WI38 (cell line): ENCODE results near the gene EPSTI1.

ENCODE experiments used
- H3K4me3 ChIP-seq: 2 replicates; pipeline ENCODE4 v1.5.1; 2011; ENCODE audit warnings: low read depth, mild to moderate bottlenecking, control low read depth, low read length
- TF ChIP-seq, protein P1 (sequence below): IDR thresholded peaks from 2 replicates; pipeline ENCODE4 v1.5.1; 2012; ENCODE audit warnings: low read depth, mild to moderate bottlenecking, control low read depth, low read length

Gene EPSTI1

DNA sequence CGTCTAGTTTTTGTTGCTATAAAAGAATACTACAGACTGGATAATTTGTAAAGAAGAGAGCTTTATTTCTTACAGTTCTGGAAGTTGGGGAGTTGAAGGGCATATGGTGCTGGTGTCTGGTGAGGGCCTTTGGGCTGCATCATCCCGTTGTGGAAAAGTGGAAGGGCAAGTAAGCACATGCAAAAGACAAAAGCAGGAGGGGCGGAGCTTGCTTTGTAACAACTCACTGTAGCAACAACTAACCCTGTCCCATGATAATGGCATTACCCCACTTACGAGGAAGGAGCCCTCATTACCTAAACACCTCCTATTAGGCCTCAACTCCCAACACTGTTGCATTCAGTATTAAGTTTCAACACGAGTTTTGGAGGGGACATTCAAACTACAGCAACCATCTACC, 24.2 kb upstream of the EPSTI1 start:
- TF ChIP-seq, protein P1, sequence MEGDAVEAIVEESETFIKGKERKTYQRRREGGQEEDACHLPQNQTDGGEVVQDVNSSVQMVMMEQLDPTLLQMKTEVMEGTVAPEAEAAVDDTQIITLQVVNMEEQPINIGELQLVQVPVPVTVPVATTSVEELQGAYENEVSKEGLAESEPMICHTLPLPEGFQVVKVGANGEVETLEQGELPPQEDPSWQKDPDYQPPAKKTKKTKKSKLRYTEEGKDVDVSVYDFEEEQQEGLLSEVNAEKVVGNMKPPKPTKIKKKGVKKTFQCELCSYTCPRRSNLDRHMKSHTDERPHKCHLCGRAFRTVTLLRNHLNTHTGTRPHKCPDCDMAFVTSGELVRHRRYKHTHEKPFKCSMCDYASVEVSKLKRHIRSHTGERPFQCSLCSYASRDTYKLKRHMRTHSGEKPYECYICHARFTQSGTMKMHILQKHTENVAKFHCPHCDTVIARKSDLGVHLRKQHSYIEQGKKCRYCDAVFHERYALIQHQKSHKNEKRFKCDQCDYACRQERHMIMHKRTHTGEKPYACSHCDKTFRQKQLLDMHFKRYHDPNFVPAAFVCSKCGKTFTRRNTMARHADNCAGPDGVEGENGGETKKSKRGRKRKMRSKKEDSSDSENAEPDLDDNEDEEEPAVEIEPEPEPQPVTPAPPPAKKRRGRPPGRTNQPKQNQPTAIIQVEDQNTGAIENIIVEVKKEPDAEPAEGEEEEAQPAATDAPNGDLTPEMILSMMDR: no peak
- H3K4me3 ChIP-seq: no peak overlapping the region

DNA sequence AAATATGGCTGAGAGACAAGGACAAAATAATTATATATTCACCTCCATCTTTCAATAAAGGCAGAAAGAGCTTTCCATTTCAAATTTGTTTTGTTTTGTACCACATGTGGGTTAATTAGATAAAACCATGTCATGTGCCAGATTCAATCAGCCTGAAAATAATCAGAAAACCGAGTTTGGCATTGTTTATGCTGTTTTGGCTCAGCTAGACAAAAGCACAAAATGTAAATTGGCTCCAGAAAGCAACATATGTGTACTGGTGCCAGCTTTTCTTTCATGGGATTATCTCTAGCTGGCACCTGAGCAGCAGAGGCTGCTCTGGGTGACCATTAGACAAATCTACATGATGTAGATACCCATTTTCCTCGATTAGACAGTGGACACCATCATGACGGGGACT, 22.1 kb upstream of the EPSTI1 start:
- no peak overlapping the region for H3K4me3 ChIP-seq
- TF ChIP-seq, protein P1: no peak

DNA sequence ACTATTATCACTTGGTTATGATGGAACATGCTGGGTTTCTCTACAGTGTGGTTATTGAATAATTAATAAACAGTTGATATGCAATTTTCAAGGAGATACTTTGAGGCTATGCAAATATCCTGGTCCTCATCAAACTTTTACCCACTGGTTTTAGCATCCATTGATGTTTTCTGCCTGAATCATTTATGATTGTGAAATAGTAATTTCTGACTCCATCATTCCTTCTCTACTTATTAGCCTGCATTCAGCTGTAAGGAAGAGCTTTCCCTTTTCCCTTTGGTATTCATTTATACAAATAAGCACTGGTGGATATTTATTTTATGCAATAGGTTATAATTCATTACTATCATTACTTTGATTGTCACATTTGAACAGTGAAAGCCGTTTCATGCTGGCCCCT, 17.5 kb upstream of the EPSTI1 start:
- TF ChIP-seq, protein P1: no peak
- H3K4me3 ChIP-seq: no peak overlapping the region

DNA sequence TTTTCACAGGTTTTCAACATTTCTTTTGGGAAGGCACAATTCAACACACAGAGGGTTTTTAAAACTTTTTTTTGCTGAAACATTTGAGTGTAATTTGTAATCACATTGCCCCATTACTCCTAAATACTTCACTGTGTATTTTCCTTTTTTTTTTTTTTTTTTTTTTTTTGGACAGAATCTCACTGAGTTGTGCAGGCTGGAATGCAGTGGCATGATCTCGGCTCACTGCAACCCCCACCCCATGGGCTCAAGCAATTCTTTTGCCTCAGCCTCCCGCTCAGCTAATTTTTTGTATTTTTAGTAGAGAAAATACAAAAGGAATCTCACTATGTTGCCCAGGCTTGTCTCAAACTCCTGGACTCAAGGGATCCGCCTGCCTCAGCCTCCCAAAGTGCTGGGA, 16.6 kb upstream of the EPSTI1 start:
- TF ChIP-seq, protein P1: no peak
- H3K4me3 ChIP-seq: no peak overlapping the region

DNA sequence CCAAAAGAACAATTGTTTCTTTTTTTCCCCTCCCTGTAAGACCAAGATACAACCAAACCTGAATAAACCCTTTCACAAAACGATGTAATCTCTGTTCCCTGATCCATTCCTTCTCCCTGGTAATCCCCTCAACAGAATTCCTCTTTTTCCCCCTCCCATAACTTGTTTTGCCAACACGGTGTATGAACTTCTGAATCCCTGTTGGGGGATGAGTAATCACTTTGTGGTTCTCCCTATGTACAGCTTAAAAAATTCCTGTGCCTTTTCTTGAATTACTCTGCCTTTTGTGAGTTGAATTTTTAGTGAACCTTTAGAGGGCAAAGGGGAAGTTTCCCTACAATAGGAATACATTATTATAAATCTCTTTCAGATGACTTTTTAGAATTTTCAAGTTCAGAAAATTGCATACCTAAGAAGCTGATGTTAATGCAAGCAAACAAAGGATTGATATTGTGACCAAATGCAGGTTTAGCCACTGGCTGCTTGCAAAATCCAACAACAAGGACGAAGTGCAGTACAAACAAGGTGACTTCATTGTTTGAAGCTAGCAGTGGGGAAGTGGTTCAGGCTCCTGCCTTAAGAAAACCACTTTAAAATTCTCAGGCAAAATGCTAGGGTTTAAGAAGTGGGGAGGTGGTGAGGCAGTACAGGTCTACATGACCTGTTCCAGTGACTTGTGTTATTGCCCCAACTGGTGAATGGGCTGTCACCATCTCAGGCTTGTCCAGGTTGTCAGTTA, 15.0 kb upstream of the EPSTI1 start:
- TF ChIP-seq, protein P1: no peak
- no peak overlapping the region for H3K4me3 ChIP-seq

DNA sequence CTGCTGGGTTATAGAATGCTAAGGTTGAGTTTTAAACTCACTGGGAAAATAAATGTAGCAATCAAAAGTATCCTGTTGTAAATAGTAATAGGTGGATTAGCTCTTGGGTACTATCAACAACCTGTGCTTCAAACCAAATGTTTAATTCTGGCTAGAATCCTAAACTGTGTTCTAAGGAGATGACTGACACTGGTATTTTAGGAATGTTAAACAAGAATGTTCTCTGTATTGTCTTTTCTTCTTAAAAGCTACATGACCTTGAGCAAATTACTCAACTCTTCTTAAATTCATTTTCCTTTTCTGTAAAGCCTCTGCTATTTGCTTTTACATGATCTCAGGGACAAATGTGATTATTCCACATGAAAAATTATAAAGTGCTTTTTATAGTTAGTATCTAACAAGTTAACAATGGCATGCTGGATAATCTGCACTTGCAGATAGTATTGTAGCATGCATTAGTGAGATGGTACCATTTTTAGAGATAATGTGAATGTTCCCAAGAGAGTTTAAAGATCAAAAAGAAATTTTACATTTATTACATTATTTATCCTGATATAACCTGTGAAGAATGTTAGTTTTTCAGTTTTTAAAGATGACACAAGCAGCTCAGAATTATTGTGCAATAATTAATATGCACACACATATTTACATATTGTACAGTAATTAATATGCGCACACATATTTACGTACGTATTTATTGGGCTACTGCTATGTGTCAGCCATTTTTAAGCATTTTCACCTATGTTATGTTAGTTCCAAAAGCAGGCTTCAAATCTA, 13.6 kb upstream of the EPSTI1 start:
- no peak overlapping the region for H3K4me3 ChIP-seq

More for the DNA sequence above, 13.6 kb upstream of the EPSTI1 start:
- TF ChIP-seq, protein P1: no peak
